NCI-H1092 treated with DMSO at 0.1 percent for 48 hours (cell line): Measurements from ENCODE around the gene FCRL2.

Experiments
- DNase-seq: peaks from one replicate; lab custom pipeline; 2025; lab: John Stamatoyannopoulos, UW

FCRL2 gene, protein sequence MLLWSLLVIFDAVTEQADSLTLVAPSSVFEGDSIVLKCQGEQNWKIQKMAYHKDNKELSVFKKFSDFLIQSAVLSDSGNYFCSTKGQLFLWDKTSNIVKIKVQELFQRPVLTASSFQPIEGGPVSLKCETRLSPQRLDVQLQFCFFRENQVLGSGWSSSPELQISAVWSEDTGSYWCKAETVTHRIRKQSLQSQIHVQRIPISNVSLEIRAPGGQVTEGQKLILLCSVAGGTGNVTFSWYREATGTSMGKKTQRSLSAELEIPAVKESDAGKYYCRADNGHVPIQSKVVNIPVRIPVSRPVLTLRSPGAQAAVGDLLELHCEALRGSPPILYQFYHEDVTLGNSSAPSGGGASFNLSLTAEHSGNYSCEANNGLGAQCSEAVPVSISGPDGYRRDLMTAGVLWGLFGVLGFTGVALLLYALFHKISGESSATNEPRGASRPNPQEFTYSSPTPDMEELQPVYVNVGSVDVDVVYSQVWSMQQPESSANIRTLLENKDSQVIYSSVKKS

DNA sequence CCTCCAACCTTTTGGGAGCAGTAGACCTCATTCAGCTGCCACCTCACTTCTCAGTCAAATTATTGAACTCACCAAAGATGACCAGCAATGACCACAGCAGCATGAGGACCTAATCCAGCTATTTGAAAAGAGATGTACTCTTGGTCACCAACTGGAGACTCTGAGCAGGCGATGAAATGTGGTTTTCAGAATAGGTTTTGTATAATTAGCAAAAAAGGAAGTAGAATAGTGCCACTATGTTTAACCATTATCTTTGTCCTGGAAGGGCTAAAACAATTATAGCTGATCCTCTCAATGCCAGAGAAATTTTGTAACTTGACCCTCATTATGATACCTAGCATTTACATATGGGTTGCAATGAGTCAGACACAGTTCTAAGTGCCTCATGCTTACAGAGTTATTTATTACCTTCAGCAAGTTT lies at the start of gene FCRL2:
TSS of gene FCRL2 (minus strand) at position 162 of the 421 bp plus-strand sequence. CDS start at position 103, 59 bp downstream.
- no peak for DNase-seq

DNA sequence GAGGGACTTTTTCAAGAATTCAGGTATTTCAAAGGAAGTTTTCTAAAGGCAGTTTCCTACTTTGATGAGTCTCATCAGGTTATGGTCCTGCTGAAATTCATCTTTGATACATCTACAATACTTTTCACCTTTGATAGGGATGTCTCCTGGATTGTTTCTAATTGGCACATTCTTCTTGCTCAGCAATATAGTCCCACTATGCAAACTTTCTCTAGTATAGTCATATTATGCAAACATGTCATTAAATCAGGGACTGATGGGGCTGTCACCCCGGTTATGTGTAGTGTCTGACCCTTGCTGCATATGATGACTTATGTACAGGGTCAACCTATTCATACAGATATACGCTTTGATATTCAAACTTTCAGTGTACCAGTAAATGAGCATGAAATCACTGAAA lies 43.4 kb upstream of the FCRL2 start:
- DNase-seq = no peak

DNA sequence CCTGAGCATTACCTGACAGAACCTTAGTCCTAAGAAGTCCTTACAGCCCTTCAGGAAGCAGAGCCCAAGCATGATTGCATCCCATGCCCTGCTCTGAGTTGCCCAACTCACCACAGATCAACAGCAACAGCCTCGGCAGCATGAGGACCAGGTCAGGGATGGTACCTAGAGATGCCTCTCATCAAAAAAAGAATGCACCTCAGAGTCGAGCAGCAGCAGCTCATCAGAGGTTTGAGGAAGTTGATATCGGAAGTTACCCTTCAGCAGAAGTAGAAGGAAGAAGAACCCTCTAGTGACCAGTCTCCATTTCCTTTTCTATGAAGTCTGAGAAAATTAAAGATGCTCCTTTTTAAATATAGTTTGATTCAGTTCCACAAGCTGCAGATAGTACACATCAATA lies 43.0 kb upstream of the FCRL2 start, which contains the start of gene FCRL1:
TSS of gene FCRL1 (minus strand) at position 225 of the 400 bp plus-strand sequence. CDS start at position 142, 83 bp downstream.
- DNase-seq = no peak

DNA sequence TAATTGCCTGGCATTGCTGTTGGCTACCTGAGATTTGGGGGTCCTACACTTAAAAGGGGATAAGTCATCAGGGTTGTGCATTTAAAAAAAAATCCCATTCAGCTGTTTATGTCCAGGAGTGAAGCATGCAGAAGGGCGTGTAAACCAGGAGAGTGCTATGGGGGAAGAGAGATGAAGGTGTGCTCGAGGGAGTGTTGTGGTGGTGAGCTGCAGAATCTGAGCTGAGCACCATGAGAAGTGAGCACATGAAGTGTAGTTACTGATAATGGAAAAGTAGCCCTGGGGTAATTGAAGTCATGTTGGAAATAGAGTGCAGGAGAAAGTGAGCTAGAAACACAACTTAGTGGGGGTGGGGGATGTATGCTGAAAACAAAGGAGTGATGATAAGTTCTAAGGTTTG lies 42.3 kb upstream of the FCRL2 start:
- DNase-seq = no peak

DNA sequence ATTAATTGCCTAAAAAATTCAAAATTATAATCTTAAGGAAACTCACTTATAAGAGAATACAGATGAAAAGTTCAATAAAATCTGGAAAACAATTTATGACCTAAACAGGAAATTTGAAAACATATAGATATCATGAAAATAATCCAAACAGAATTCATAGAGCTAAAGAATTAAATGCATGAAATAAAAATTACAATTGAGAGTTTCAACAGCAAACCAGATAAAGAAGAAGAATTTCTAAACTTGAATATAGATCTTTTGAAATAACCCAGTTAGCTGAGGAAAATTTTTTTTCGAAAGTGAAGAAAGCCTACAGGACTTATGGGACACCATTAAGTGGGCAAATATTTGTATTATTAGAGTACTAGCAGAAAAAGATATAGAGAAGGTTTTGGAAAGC lies 36.3 kb upstream of the FCRL2 start:
- no peak for DNase-seq

DNA sequence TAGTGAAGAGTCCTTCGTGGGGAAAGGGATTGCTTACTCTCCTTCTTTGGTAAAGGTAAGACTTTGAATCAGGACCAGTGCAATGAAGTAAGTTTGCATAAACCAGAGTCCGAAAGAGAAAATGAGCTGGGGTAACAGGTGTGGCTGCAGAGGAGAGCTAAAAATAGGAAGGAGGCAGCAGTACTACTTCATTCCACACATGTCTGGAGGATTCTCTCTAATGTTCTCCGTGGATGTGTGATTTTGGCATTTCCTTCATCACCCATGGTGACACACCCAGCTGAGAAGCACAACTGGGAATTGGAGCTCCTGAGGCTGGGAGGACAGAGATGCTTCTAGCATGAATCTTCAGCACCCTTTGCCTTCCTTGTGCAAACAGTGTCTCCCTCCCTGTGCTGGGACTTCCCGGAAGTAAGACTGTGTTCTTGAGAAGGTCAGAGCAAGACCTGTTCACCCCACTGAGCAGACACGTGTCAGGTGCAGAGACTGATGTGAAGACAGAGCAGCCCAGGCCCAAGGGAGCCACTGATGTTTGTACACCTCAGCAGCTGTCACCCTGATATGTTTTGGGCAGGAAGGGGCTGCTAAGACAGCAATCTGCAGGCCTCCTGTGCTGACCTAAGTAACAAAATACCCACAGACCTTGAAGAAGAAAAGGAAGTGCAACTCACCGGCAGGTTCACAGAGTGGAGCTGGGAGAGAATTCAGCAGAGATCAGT lies 29.7 kb upstream of the FCRL2 start:
- DNase-seq = no peak

DNA sequence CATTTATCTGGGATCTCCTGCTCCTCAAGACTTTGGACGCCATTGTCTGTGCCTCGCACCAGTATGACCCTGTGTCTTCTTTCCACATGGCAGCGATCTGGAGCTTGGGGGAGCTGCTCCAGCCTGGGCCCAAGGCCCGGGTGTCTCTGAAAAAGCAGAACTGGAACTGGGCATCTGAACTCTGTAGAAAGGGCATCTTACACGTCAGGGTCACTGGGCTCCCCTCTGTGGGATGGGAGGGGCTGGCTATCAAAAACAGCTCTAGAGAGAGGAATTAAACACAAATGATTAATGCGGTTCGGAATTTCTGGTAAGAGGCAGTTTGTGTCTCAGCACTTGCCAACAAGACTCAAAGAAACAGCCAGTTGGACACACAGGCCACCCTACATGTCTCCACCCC lies 26.9 kb upstream of the FCRL2 start:
- no peak for DNase-seq

DNA sequence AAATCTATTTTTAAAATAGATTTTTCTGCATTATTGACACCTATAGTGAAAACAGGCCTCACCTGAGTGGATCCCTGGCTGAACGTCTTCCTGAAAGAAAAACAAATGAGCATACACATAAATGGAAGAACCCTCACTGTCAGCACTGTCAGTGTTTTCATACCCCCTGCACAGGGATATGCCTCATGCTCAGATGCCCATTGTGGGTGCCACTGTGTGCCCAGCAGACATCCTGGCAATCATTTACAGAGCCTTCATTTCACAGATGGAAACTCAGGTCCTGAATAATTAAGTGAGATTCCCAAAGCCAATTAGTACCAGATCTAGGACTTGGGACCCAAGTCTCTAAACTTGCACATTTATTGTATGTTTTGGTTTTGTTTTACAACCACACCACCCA lies 23.1 kb upstream of the FCRL2 start:
- no peak for DNase-seq

DNA sequence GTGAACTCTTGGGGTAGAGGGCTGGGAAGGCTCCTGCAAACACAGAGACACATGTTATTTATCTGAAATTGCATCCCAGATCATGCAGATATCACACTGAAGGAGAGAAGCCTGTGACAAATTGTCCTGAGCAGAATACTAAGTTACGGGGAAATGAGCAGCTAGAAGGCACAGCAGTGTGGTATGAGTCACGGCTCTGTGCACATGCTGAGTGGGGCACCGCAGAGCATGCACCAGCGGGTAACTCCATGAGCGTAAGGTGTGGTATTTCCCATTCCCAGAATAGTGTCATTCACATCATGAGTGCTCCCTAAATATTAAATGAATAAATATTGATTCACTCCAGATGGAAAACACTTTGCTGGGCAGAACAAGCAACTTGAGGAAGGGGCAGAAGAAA lies 21.3 kb upstream of the FCRL2 start:
- DNase-seq = no peak

DNA sequence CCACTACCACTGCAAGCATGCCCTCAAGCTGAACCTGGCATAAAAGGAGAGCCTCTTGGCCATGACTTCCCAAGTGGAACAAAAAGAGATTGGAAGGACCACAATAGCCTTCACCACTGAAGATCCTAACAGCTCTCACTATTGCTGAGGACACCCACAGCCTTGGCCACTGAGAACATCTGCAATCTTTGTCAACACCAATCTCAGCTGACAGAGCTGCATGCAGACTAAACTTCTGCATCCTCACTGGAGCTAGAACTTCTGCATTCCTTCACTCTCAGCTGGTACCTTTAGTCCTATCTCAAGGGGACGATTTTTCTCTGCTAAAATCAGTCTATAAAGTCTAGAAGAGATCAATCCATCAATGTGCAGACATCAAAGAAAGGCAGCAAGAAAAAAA lies 8.3 kb upstream of the FCRL2 start:
- DNase-seq = no peak

DNA sequence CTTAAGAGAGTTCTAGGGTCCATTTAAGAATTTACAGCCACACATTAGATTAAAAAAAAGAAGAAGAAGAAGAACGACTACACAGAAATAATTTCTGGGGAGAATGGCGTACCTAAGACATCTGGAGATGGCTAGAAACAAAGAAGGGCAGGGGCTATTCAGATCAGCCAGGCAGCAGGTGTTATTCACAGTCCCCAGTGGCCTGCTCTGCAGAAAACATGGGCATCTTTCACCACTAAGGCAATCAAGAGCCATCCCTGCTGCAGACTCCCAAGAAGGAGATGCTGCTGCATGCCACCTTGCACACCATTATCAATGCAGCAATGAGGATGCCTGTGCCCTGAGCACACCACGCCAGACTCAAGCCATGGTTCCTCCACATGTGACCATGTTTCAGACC lies 7.9 kb upstream of the FCRL2 start:
- DNase-seq = no peak

DNA sequence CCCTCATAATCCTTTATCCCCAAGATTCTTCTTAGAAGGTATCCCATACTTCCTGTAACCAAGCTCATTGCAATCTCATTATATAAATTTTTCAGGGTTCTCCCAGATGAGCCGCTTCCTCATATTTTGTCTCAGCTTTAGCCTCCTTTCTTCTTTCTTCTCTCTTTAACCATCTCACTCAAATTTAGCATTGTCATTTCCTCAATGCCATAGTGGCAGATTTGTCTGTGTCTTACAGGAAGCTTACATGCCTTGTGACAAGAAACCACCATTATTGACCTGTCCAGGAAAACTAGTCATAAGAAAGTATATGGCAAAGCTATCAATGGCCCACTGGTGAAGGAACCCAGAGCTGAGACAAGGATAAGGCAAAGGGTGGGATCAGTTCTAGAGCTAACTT lies 6.0 kb upstream of the FCRL2 start:
- DNase-seq = no peak

DNA sequence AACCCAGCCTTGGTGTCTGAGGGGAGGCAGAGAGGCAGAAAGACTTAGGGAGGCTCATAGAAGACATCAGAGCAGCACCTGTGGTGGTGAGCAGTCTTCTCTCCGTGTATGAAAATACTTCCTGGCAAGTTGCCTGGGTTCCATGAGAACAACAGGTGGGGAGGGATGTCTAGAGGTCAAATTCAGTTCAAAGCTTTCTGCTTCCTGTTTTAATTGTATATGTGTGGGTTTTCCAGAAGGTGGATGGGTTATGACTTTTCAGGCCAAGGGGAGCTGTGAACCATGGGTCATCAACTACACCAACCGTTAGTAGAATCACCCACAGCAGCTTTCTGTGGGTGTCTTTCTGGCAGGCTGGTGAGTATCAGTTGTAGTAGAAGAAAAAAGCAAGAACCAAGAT lies 4.1 kb upstream of the FCRL2 start:
- DNase-seq = no peak

DNA sequence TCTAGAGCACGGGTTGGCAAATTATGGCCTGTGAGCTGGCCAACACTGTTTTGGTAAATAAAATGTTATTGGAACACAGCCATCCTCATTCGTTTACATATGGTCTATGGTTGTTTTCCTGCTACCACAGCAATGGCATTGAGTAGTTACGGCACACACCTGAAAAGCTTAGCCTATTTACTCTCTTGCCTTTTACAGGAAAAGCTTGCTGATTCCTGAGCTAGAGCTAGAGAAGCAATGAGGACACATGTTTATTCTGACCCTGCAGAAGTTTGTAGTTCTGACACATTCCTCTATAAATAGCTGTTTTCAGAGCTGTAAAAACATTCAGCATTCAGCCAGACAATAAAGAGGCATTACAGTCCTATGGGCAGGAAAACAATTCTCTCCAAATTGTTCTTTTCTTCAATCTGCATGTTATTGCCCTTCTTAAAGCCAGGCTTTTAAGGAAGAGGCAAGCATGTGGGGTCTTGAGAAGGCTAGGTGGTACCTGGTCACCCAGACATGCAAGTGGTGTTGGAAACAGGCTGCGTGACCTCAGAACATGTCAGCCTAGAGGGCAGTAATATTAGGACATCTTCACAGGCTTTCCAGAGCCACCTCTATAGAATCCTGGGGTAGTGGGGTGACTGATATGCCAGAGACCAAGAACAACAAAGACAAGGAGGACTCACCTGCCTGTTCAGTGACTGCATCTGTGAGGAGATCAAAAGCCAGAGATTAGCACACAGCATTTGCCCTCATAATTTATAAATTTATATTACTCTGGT lies 1.6 kb downstream of the FCRL2 start:
- DNase-seq = no peak

DNA sequence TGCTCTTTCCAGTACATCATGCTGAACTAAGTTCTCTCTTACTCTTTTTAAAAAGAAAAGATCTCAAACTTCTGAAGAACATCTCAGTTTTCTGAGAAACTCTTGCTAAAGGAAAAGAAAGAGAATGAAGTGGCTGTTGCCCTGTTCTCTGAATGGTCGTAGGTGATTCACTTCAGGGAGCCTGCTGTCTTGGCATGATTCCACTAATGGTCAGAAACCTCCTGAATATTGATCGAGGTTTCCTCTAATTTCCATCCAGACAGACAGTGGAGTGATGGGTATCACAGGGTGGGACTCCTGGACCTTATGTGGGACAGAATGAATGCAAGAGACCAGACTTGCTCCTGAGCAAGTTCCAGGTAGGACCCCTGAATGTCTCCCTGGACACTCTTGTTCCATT lies 2.5 kb downstream of the FCRL2 start:
- no peak for DNase-seq

DNA sequence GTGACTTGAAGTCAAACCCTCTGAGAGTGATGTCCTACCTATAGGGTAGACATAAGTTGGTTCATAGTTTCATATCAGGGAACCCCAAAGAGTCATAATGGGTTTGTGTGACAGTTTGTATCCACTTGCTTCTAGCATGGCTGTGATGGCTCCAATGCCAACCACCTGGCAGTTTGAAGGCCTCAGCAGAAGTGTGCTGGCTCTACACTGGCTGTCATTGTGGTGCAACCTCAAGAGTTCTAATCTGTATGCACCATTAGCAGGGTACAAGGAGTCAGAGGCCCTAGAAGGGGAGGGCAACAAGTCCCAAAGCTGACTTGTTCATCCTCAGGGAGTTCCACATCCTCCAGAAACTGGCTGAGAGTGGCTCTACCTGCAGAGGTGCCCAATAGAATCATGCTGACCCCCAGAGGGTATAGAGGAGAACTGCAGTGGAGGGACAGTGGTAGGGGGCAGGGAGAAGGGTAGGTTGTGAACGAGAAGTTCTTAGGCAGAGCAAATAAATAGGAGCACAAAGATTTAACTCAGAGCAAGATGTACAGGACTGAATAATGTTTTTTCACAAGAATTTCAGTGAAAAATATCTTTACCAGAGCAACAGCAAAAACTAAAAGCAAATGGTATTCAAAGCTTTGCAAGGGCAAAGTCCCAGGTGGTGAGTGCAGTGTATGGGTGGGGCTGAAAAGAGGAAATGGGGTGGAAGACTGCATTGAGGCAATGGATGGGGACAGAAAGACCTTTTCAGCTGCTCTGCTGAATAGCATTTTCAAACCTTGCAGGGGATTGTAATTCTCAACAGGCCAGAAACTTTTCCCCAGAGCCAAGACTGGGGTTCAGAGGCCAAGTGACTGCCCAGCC lies 3.2 kb downstream of the FCRL2 start:
- DNase-seq = no peak

DNA sequence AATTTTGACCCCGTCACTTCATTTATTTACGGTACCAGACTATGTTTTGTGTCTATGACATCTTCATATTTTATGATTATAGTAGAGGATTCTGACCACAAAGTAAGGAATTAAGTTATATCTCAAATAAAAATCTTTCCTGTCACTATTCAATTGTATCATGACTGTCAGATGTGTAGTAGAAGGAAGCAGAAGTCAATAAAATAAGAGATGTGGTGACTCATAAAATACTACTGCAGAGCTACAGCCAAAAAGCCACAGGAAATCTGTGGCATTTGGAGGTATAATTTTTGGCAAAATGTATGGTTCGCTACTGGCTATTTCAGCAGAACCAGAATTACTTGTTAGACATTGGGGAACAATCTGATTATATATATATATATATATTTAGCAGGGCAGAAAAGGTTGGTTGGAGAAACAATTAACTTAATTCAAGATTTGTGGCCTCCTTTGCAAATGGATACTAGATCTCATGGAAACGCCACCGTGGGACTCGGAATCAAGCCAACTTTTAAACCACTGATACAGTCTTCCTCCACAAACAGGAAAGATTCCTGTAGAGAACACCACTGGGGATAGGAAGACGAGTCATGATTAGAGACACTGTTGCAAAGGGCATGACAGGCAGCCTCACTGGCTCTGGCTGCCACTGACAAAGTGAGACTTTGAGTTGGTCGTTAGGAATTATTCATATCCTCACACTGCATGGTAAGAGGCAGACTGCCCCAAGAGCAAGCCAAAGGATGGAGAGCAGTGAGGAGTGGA lies 5.1 kb downstream of the FCRL2 start:
- DNase-seq = no peak

DNA sequence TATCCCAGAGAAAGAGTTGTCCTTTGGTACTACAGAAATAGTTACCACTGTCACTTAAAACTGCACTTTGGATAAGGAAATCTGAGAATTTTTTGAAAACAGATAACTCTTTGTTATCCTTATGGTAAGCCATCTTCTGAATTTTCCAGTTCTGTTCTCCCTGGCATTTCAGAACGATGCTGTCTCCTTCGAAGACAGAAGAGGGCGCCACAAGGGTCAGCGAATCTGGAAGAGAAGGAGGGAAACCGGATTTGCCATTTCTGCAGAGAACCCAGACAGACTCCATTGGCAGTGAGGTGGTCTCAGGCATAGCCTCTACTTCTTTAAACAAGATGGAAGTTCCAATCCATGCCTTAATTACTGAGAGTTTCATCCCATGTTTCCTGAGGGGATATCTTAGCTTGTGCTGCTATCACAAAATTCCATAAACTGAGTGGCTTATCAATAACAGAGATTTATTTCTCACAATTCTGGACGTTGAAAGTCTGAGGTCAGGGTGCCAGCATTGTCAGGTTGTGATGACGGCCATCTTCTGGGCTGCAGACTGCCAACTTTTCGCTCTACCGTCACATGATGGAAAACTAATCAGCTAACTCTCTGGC lies 6.4 kb downstream of the FCRL2 start:
- DNase-seq = no peak

DNA sequence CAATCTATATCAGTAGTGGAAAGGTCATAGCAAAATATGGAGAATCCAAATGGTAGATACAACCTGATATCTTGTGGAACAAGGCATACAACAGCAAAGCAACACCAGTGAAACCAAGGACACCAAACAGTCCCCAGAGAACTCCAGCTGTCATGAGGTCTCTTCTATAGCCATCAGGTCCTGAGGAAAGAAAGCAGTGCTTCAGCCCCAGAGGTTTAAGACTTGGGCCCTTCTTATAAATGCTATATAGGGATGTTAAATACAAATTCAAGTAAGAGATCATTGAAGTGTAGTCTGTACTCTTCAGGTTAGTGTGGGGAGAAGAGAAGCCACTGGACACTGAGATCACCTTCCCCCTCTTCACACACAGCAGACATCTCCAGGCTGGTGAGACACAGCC lies 10.1 kb downstream of the FCRL2 start:
- DNase-seq = no peak

DNA sequence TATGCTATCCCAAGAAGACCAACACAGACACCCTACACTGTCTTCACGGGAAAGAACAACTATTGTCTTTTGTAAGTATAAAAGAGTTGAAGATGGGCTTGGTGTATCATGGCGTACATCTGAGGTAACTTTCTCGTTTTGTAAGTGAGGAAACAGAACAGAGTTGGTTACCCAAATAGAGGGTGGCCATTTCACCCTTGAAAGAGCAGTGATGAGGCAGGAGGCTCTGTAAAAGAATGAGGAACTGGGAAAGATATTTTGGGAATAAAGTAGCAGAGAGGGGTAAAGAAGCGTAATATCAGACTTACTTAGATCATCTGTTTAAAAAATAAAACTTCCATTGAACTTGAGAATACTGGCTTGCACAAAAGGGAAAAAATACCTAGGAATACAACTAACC lies 18.9 kb downstream of the FCRL2 start:
- DNase-seq = no peak
